ENCODE results near the gene HMOX2. TPM values are rescaled to one million over a fixed set of nuclear protein-coding genes. Genes with fewer than 3 reads are reported as not detected.

HMOX2 gene
- total and polyA plus RNA-seq, 2 donors (not counting 3 experiments of a cell fraction or from before 2014, with no cell fraction given), result 80.7 to 86.3 TPM

GRCh38 chr16:4474192-4474961 is 1.8 kb upstream of the HMOX2 start, which contains the start of gene NMRAL1:
NMRAL1 (minus strand) TSS chr16:4474625; CDS start chr16:4474132, 493 bp downstream.
- H3K4me2 ChIP-seq (ENCODE audit: insufficient read depth, low read length), result peak within 1 kb of the TSS; percentile 50
- ChIA-PET CTCF (interaction anchor here (1.0 to 1.1 kb wide), 2 partner anchors 12 to 26 kb away, joined by 3 read pairs; no protein-coding TSS in a partner anchor), POLR2A (no interaction called here)
- TF ChIP-seq EZH2 (IDR thresholded peaks at IDR 0.05; ENCODE audit: borderline replicate concordance, low read depth, low read length, severe bottlenecking) (no peak), GATA2 (IDR thresholded peaks at IDR 0.05; ENCODE audit: insufficient read depth, insufficient read length, low read depth, low read length) (no peak), MAX (IDR thresholded peaks at IDR 0.05; ENCODE audit: insufficient read depth, insufficient read length) (peak; percentile 94), MYC (IDR thresholded peaks at IDR 0.05; ENCODE audit: low read depth, low read length) (peak; percentile 71), CTCF (IDR thresholded peaks at IDR 0.05; ENCODE audit: extremely low read depth in 1 of 2, insufficient read depth in 1 of 2, low read depth in 1 of 2, low read length in 2 of 2) (no peak), POLR2A (IDR thresholded peaks at IDR 0.05; ENCODE audit: low read depth, low read length) (peak; percentile 88), FOS (IDR thresholded peaks at IDR 0.05; ENCODE audit: borderline replicate concordance, insufficient read depth, low read length) (no peak), JUN (IDR thresholded peaks at IDR 0.05; ENCODE audit: borderline replicate concordance, insufficient read depth, insufficient read length, low read depth) (no peak), POLR2AphosphoS5 (IDR thresholded peaks at IDR 0.05; ENCODE audit: insufficient read depth, low read depth, low read length) (peak; percentile 79)
- H3K79me2 ChIP-seq (ENCODE audit: control insufficient read depth, insufficient read depth, low read length), result peaks cover 18% of the 10 kb centered on the region
- H3K9me1 ChIP-seq (replicated peaks; ENCODE audit: control insufficient read depth, extremely low read depth, insufficient read depth, low read length), result no peaks in the 10 kb centered on the region
- H3K27ac ChIP-seq (ENCODE audit: insufficient read depth, low read depth, low read length), result peak within 1 kb of the TSS; percentile 15
- no TSS peak for BruUV-seq (replicated peaks)
- no peaks in the 10 kb centered on the region for H4K20me1 ChIP-seq (replicated peaks; ENCODE audit: control insufficient read depth, extremely low read depth, insufficient read depth, low read length)
- peaks cover 19% of the 10 kb centered on the region for H3K4me1 ChIP-seq (ENCODE audit: control insufficient read depth, extremely low read depth, insufficient read depth, low read length)
- no peaks in the 10 kb centered on the region for H3K27me3 ChIP-seq (ENCODE audit: control insufficient read depth in 2 of 2, insufficient read depth in 2 of 2, low read length in 2 of 2)
- intact Hi-C loops (cut with micrococcal nuclease), result no loop called here
- peak; percentile 92 for DNase-seq (ENCODE audit: low read depth, low spot score)
- H2AFZ ChIP-seq (ENCODE audit: low read depth, low read length), result peak within 1 kb of the TSS; percentile 49
- FAIRE-seq, result peak; percentile 87
- peak within 1 kb of the TSS; percentile 55 to 78 (median 76) for H3K4me3 ChIP-seq (replicated peaks in 1 of 3; ENCODE audit: insufficient read depth in 1 of 3, low read depth in 1 of 3, low read length in 3 of 3)
- H3K36me3 ChIP-seq (ENCODE audit: control insufficient read depth in 2 of 2, extremely low read depth in 1 of 2, insufficient read depth in 2 of 2, low read length in 2 of 2), result no peaks in the 10 kb centered on the region
- no peaks in the 10 kb centered on the region for H3K9me3 ChIP-seq (replicated peaks; ENCODE audit: control insufficient read depth, insufficient read depth, low read length)
- dilution Hi-C loops (cut with MboI; ENCODE audit: extremely low pct_ligation_motif_present, low sequenced_read_pairs), result no loop called here
- H3K9ac ChIP-seq (replicated peaks; ENCODE audit: extremely low read depth, insufficient read depth, low read length), result peak within 1 kb of the TSS; percentile 72

All from endothelial cell of umbilical vein (primary cell).